Parathyroid adenoma (tissue), 2 donors: ENCODE data around the gene NDUFS4.

ENCODE experiments used
- H2AFZ ChIP-seq: fragments of 300-600 bp; sonication (generic); one replicate; pipeline ENCODE4 v1.7.0; 2017; ENCODE audit warnings: antibody characterized with exemption, mild to moderate bottlenecking
- H3K27ac ChIP-seq: fragments of 300-600 bp; sonication (generic); one replicate; pipeline ENCODE4 v1.7.0; 2017
- H3K27me3 ChIP-seq: fragments of 300-600 bp; sonication (generic); one replicate; pipeline ENCODE4 v1.7.0; 2017; ENCODE audit warnings: low read length; ENCODE audit not compliant: control insufficient read depth, insufficient read depth
- H3K36me3 ChIP-seq: fragments of 300-600 bp; sonication (generic); one replicate; pipeline ENCODE4 v1.7.0; 2017; ENCODE audit warnings: low read length; ENCODE audit not compliant: control insufficient read depth, insufficient read depth
- H3K4me1 ChIP-seq: fragments of 300-600 bp; sonication (generic); one replicate; pipeline ENCODE4 v1.7.0; 2017; ENCODE audit warnings: control low read depth
- H3K4me2 ChIP-seq: fragments of 300-600 bp; sonication (generic); one replicate; pipeline ENCODE4 v1.7.0; 2017; ENCODE audit warnings: low read length
- H3K4me3 ChIP-seq: fragments of 300-600 bp; sonication (generic); one replicate; pipeline ENCODE4 v1.7.0; 2017; ENCODE audit warnings: low read depth, low read length
- H3K79me2 ChIP-seq: fragments of 300-600 bp; sonication (generic); one replicate; pipeline ENCODE4 v1.7.0; 2017; ENCODE audit warnings: control low read depth
- H3K9ac ChIP-seq: fragments of 300-600 bp; sonication (generic); one replicate; pipeline ENCODE4 v1.7.0; 2017; ENCODE audit warnings: mild to moderate bottlenecking
- H3K9me3 ChIP-seq: fragments of 300-600 bp; sonication (generic); one replicate; pipeline ENCODE4 v1.7.0; 2017; ENCODE audit warnings: low read length; ENCODE audit not compliant: control insufficient read depth
- CTCF ChIP-seq: fragments of 300-600 bp; sonication (generic); IDR thresholded peaks from one replicate; pipeline ENCODE4 v1.7.0; 2017; ENCODE audit warnings: antibody characterized with exemption, mild to moderate bottlenecking
- donor health status: primary hyperparathyroidism.

Gene NDUFS4

DNA sequence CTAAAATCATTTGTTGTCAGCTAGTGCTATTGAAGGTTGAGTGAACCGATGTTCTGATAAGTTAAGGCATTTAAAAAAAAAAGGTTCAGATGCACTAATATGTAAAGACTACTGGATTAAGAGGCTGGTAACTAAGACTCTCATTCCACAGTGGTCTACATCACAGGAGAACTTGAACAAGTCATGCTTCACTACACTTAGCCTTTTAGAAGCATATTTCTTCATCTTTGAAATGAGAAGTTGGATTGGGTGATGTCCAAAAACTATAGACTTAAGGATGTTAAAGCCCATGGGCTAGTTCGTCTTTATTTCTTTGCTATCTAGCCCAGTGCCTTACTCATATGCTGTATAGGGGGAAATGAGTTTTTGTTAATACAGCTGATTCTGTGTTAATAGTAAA lies 107.2 kb downstream of the NDUFS4 start:
- H3K4me1 ChIP-seq, result no peaks in the 10 kb centered on the region
- H3K9me3 ChIP-seq, result no peaks in the 10 kb centered on the region
- H3K4me3 ChIP-seq, result no peak overlapping the region
- no peaks in the 10 kb centered on the region for H3K36me3 ChIP-seq
- no peak overlapping the region for H3K9ac ChIP-seq
- H3K27me3 ChIP-seq, result no peaks in the 10 kb centered on the region
- H3K79me2 ChIP-seq, result no peaks in the 10 kb centered on the region
- H2AFZ ChIP-seq, result no peak overlapping the region
- no peak overlapping the region for H3K4me2 ChIP-seq
- no peak for TF ChIP-seq CTCF
- H3K27ac ChIP-seq, result no peak overlapping the region

GRCh38 chr5:53671447-53671846 lies 111.0 kb downstream of the NDUFS4 start:
- Histone ChIP-seq H3K4me3 (no peak overlapping the region), H3K9ac (no peak overlapping the region), H3K9me3 (no peaks in the 10 kb centered on the region), H3K79me2 (no peaks in the 10 kb centered on the region), H3K4me2 (no peak overlapping the region), H2AFZ (no peak overlapping the region), H3K36me3 (no peaks in the 10 kb centered on the region), H3K4me1 (no peaks in the 10 kb centered on the region), H3K27ac (no peak overlapping the region), H3K27me3 (no peaks in the 10 kb centered on the region)
- no peak for TF ChIP-seq CTCF

DNA sequence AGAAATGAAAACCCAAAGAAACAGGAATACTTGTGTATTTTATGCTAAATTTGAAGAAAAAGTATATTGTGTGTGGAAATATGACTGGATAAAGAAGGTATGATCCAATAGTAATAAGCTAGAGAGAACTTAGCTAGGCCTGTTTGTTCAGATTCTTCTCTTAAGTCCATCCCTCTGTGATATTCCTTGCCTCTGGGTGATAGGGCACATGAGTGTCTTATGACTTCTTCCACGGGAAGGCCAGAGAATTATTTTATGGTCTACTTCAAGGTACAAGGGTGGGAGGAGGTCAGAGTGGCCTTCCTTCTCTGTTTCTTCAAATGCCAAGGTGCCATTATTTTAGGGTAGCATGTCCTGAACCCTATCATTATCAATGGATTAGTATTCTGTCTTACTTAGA lies 113.7 kb downstream of the NDUFS4 start:
- H3K4me2 ChIP-seq, result no peak overlapping the region
- no peak for TF ChIP-seq CTCF
- H3K9me3 ChIP-seq, result no peaks in the 10 kb centered on the region
- H3K4me1 ChIP-seq, result no peaks in the 10 kb centered on the region
- no peaks in the 10 kb centered on the region for H3K36me3 ChIP-seq
- no peaks in the 10 kb centered on the region for H3K79me2 ChIP-seq
- H3K9ac ChIP-seq, result no peak overlapping the region
- H3K27ac ChIP-seq, result no peak overlapping the region
- H3K27me3 ChIP-seq, result no peaks in the 10 kb centered on the region
- no peak overlapping the region for H3K4me3 ChIP-seq
- H2AFZ ChIP-seq, result no peak overlapping the region

GRCh38 chr5:53677632-53678031 lies 117.2 kb downstream of the NDUFS4 start:
- no peak overlapping the region for H3K27ac ChIP-seq
- no peak overlapping the region for H2AFZ ChIP-seq
- no peaks in the 10 kb centered on the region for H3K4me1 ChIP-seq
- no peak overlapping the region for H3K9ac ChIP-seq
- H3K27me3 ChIP-seq, result no peaks in the 10 kb centered on the region
- H3K36me3 ChIP-seq, result no peaks in the 10 kb centered on the region
- no peaks in the 10 kb centered on the region for H3K9me3 ChIP-seq
- no peak overlapping the region for H3K4me3 ChIP-seq
- no peak overlapping the region for H3K4me2 ChIP-seq
- no peak for TF ChIP-seq CTCF
- H3K79me2 ChIP-seq, result no peaks in the 10 kb centered on the region

GRCh38 chr5:53678981-53679660 lies 118.7 kb downstream of the NDUFS4 start:
- no peaks in the 10 kb centered on the region for H3K79me2 ChIP-seq
- H3K9ac ChIP-seq, result no peak overlapping the region
- H3K4me3 ChIP-seq, result no peak overlapping the region
- H3K27ac ChIP-seq, result no peak overlapping the region
- H2AFZ ChIP-seq, result no peak overlapping the region
- H3K4me1 ChIP-seq, result no peaks in the 10 kb centered on the region
- H3K9me3 ChIP-seq, result no peaks in the 10 kb centered on the region
- H3K36me3 ChIP-seq, result no peaks in the 10 kb centered on the region
- H3K27me3 ChIP-seq, result no peaks in the 10 kb centered on the region
- no peak overlapping the region for H3K4me2 ChIP-seq
- TF ChIP-seq CTCF, result no peak
